Measurements from ENCODE around the gene NYAP2.

NYAP2 gene

DNA sequence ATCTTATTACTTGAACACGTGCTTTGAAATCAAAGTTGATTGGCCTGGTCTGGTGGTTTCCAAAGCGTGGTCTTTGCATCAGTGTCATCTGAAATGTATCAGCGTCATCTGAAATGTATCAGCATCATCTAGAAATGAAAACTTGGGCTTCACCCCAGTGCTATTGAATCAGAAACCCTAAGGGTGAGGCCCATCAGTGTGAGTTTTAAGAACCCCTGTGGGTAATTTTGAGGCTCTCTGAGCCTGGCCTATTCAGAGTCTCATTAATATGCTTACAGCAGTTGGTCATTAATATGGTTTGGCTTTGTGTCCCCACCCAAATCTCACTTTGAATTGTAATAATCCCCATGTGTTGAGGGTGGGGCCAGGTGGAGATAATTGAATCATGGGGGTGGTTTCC, 85.2 kb downstream of the NYAP2 start:
- no peak for DNase-seq (ENCODE audit: low read depth, low spot score)

DNA sequence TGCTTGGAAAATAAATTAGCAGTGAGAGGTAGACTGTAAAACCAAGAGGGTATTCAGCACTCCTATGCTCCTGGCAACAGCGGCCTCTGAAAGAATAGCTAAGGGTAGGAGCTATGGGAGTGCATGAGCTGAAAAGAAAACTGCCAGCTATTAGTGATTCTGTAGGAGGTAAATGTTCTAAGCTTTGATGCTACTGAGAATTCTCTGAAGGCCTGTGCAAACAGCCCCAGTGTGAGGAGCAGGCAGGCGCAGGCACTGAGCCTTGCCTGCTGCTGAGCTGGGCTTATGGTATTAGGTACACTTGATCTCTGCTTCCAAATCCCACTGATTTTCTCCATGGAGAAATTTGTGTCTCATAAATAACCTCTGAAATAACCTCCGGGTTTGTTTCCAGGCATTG, 86.7 kb downstream of the NYAP2 start:
- no peak for DNase-seq (ENCODE audit: low read depth, low spot score)

DNA sequence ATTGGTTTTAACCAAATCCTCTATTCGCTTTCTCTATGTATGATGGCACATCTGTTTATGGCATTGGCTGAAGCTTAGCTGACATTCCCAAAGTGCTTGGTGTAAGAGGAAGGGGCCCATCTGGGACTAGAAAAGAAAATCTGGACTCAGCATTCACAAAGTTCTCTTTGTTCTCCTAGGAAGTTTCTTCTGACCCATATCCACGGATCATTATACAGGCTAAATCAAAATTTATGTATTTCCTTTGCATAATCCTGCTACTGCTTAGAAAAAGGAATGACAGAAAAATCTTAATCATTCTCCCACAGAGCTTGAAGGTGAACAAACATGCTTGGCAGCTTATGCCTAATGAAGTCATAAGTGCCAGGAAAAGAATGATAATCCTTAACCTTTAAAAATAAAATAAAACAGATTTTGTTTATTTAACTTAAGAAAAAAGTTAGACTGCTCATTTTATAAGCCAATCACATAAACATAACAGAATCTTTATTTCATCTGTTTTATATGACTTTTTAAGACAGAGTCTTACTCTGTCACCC, 88.4 kb downstream of the NYAP2 start:
- DNase-seq (ENCODE audit: low read depth, low spot score): no peak

DNA sequence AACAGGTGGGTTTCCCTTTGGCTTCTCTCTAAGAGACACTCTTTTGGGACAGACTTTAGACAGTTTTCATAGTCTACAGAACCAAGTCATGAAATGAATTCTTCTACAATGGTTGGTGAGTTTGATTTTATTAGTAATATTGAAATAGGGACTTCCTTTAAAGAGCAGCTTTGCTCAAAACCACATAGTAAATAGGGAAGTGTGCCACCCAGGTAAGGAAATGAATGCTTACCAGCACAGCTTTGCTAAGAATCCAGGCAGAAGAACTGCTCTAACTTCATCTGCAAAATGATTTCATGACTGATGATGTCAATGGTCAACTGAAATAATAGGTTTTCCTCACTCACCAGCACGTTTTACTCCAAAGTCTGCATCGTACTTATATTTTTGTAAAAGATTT, 89.2 kb downstream of the NYAP2 start:
- DNase-seq (ENCODE audit: low read depth, low spot score): no peak

DNA sequence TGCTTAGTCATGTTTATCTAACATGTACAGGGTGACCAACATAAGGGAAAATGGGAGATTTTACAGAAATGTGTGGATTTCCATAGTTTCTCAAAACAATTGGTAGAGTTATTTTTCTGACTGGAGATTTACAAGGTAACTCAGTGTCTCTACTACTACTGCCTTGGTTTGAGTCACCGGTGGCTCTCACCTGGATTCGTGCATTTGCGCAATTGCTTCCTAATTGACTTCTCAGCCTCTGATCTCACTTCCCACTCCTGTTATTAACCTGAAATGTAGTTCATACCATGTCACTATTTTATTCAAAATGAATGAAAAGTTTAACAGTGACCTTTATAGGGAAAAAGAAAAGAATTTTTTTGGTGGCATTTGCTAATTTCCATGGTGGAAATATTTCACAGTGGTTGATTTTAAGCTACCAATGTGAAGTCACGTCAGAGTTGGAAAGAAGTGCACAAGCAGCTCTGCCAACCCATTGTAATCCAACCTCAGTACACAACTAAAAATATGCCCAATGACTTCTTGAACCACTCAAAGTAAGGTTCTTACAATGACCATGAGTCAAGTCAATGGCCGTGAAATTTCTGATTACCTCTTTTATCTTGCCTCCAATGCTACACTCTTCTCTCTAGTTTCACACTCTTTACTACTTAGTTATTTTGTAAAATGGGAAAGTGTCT, 94.0 kb downstream of the NYAP2 start:
- DNase-seq (ENCODE audit: low read depth, low spot score): no peak

DNA sequence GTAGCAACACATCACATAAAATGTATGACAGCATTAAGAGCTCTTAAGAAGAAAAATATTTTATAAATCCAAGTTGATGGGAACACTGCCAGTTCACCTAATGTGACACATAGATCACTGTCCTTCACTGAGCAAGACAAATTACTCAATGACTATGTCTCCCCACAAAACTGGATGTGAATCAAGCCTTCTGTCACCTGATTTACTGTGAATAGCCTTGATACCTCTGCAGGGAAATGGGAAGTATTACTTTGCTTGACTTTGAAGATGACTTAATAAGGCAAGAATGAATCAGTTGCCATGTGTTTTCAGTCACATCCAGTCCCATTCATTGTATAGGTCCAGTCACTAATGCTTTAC, 94.6 kb downstream of the NYAP2 start:
- no peak for DNase-seq (ENCODE audit: low read depth, low spot score)

DNA sequence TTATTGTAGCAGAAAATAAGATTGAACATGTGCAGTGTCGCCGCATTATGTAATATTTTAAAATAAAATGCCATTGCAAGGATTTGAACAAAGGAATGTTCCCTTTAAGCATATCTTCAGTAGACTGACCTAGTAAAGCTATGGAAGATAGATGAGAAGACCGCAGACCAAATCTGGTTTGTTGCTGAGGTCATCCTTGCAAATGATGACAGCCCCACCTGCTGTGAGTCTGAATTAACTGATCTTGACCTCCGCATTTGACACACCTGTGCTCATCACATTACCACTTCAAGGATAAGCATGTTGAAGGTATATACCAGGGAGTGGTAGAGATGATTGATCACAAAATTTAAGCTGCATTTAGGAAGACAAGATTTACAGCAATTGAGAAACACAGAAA, 96.2 kb downstream of the NYAP2 start:
- DNase-seq (ENCODE audit: low read depth, low spot score): no peak

DNA sequence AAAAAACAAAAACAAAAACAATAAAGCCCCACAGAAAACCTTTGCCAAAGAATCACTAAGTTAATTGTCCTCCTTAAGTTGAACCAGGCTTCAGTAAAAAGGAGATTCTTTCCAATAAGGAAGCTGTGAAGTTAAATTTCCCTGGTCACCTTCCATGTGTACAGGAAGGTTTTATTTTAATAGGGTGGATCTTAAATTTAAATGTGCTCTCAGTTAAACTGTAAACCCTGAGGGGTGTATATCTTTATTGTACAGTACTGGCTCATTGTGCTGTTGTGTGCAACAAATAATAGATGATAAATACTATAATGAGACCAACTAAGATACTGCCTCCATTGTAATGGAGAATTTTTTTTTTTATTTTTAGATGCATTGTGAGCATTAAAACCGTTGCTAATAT, 97.1 kb downstream of the NYAP2 start:
- DNase-seq (ENCODE audit: low read depth, low spot score): no peak

DNA sequence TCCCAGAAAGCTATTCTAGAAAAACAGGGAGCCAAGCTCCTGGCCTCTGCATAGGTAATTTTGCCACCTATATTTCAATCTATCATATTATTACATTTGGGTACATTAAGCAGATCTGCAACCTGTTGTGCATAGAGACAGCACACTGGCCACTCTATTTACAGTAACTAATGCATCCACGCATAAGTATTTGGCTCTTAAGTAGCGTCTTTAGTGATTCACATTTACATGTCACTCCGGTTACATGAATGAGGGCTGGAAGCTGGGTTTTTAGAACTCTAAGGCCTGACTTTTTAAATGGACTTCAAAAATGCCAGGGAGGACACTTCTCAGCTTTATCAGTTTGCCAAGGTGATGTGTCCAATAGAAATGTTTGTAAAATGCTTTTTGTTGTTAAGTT, 97.7 kb downstream of the NYAP2 start:
- DNase-seq (ENCODE audit: low read depth, low spot score): no peak

DNA sequence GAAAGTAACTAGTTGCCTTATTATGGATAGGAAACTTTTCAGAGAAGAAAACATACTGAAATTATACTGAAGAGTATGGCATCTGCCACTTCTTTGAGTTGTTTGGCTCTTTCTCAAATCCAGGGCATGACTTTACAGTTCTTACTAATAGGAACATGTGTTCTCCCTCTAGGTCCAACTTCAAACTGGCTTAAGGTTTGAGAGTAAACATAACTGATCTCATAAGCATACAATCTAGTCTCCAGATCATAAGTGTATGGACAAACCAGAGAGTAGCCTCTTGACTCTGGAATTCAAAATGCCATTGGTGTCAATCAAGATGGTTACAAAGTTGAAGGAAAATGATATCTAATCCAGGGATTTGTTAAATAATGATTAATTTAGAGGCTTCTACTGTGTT, 101.5 kb downstream of the NYAP2 start:
- no peak for DNase-seq (ENCODE audit: low read depth, low spot score)

DNA sequence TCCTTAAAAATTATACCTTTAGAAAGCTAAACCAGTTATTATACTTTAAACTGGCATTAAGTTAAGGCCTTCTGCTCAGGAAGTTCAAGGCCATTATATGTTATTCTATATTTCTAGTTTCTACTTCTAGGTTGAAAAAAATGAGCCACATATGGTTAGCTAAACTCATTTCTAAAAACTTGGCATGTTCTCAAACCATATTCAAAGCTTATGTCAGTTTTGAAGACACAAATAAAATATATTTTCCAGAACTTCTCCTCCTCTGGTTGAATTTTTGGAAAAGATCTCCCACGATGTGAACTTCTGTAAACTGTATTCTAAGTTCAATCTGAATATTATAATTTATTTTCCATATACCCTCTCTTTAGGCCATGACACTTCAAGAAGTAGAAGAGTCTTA, 103.5 kb downstream of the NYAP2 start:
- no peak for DNase-seq (ENCODE audit: low read depth, low spot score)

DNA sequence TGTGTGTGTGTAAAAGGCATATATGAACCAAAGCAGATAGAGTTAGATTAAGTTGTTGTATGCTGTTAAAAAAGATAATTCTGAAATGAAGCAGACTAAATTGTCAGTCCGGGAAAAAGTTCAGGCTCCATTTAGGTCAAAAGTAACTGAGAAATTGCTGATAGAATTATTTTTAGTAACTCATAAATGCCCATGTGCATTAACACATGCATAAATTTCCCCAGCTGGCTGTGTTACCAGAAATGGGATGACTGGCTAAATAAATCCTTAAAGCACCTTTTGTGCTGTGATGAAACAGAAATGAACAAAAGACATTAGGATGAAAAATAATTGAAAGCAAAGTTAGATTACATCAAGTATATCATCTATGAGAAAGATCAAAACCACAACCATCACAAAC, 111.3 kb downstream of the NYAP2 start:
- no peak for DNase-seq (ENCODE audit: low read depth, low spot score)

DNA sequence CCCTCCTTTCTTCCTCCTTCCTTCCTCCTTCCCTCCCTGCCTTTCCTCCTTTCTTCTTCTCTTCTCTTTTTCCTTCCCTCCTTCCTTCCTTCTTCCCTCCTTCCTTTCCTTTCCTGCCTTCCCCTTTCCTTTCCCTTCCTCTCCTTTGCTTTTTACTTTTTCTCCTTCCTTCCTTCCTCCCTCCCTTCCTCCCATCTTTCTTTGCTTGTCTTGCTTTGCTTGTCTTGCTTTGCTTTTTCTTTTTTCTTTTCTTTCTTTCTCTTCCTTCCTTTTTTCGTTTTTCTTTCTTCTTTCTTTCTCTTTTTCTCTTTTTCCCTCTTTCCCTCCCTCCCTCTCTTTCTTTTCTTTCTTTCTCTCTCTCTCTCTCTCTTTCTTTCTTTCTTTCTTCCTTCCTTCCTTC, 113.0 kb downstream of the NYAP2 start:
- no peak for DNase-seq (ENCODE audit: low read depth, low spot score)

DNA sequence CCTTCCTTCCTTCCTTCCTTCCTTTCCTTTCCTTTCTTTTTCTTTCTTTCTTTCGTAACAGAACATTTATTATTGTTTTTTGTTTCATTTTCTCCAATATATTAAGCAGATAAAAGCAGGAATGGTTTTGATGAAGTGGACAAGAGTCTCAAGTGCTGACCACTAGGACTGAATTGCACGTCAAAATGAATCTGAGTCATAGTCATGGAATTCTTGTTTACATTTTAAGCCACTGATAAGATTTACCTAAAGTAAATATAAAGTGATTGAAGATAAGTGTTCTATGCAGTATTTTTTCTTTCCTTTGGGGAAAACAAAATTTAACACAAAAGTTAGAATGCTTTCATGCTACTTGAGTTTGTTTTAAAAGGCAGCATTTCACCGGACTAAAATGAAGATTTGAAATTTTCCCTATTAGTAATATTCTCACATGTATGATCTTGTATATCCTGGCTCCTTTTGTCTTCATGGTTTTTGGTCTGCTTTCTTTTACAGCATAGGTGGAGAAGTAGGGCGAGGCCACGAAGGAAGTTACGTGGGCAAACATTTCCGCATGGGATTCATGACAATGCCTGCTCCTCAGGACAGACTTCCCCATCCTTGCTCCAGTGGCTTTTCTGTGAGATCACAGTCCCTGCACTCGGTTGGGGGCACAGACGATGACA, 113.5 kb downstream of the NYAP2 start:
- no peak for DNase-seq (ENCODE audit: low read depth, low spot score)

DNA sequence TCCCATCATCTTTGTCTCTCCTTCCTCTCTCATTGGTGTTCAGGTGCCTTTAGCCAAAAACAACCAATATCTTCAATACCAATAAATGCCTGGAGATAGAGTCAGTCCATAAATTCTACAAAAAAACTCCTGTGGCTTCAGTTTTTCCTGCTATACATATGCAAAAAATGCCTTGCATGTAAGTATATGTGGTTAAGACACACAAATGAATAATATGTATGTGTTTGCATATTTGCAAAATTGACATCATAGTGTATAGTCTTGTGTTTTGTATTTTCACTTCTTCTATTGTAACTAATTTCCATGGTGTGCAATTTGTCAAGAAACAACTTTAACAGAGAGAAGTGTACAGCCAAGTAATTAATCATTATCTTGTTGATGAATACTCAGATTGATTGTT, 115.5 kb downstream of the NYAP2 start:
- no peak for DNase-seq (ENCODE audit: low read depth, low spot score)

DNA sequence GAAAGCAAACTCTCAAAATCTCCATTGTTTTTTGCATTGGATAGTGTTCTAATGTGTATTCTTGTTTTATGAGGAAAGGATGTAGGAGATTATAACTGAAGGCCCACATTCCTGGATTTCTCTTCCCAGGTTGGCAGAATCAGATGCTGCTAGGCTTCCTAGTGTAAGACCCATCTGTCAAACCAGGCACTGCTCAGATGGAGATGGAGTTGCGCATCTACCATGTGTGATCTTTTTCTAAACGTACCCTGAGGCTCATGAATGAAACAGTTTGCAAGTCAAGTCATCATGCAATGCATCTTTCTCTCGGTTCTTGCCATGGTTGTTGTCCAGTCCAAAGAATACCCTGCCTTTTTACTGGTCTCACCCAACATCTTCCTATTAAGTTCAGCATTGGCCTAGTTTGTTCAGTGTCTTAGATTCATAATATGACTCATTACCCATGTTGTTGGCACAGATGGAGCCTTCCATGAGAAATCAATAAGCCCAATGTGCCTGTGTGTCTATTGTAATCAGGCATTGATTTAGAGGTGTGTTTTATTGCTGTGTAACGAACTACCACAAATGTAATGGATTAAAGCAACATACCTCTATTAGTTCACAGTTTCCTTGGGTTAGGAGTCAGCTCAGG, 127.4 kb downstream of the NYAP2 start:
- no peak for DNase-seq (ENCODE audit: low read depth, low spot score)

DNA sequence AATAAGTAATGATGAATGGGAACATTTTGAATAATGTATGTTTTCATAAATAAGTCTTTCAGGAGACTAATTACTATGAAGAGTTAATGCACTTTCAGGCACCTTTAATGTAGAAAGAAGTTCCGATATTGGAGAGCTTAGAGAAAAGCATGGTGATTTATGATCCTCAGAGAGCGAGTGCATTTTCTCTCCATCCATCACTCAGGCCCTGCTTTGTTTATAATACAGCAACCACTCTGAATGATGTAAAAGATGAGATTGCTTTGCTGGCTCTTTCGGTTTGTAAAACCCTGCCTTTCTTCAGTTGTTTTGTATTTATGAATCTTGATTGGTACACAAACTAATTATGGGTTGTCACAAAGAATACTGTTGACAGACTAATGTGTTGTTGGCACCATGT, 132.0 kb downstream of the NYAP2 start:
- DNase-seq (ENCODE audit: low read depth, low spot score): no peak

DNA sequence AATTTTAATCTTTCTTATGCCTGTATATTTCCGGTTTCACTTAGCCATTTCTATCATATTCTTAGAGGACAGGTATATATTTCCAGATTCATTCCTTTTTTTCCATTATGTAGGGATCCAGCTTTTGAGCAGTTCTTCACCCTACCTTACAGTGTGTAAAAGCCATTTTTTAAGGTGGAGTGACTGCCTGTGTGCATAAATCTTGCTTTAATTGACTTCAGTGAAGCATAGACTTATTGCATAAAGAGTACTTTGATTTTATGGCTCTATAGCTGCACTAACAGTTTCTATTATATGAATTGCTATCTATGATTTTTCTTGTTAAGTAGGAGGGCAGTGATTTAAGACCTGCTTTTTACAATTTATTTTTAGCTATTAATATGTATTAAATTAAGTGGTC, 132.6 kb downstream of the NYAP2 start:
- no peak for DNase-seq (ENCODE audit: low read depth, low spot score)

DNA sequence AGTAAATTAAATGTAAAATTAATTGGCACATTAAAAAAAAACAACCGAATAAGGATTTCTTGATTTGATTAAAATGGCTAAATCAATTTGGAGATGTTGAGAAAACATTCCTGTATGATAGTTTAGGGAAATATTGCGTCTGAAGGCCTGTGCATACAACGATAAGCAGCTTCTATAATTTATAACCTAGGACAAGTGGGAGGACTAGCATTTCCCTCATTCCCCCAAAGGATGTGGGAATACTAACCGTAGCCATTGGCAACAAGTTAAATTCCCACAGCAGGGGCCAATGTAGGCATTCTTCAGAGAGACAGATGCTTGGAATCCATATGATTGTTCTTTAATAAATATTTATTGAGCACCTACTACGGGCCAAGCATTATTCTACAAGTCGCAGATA, 134.5 kb downstream of the NYAP2 start:
- no peak for DNase-seq (ENCODE audit: low read depth, low spot score)

DNA sequence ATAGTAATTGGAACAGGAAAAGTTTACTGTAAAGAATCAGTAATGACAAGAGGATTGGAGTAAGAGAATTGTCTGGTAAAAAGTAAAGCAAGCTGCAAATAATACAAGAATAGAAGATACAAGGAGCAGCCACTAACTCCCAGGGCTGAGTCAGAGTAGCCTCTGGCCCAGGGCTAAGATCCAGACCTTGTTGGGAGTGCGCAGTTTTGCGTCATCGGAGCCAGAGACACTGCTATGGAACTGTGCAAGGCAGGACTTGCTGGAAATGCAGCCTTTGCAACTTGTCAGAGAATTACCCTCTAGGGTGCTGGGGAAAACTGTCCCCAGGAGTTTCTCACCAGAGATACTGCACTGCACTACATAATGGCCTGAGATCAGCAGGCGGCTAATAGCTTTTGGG, 135.2 kb downstream of the NYAP2 start:
- no peak for DNase-seq (ENCODE audit: low read depth, low spot score)

DNA sequence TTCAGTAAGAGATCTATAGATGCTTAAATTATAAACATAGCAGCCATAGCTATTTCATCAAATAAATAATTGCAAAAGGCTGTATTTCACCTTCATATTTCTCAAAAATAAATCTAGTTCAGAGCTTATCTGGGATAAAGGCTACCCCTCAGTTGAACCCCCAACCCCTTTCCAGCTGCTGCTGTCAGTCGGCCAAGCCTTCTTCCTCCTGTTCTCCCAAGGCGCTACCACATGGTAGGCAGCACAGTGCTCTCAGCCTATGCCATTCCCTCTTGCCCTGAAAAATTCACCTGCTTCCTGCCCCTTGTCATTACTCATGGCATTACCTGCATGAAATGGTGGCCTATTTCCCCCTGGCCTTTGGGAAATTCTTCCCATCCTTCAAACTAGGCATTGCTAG, 136.5 kb downstream of the NYAP2 start:
- DNase-seq (ENCODE audit: low read depth, low spot score): no peak

DNA sequence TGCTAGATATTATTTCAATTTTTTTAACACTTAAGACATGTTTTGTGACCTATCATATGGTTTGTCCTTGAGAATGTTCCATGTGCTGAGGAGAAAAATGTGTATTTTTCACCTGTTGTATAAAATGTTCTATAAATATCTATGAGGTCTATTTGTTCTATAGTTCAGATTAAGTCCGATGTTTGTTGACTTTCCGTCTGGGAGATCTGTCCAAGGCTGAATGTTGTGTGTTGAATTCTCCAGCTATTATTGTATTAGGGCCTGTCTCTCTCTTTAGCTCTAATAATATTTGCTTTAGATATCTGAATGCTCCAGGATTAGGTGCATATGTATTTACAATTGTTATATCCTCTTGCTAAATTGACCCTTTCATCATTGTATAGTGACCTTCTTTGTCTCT, 144.1 kb downstream of the NYAP2 start:
- no peak for DNase-seq (ENCODE audit: low read depth, low spot score)

DNA sequence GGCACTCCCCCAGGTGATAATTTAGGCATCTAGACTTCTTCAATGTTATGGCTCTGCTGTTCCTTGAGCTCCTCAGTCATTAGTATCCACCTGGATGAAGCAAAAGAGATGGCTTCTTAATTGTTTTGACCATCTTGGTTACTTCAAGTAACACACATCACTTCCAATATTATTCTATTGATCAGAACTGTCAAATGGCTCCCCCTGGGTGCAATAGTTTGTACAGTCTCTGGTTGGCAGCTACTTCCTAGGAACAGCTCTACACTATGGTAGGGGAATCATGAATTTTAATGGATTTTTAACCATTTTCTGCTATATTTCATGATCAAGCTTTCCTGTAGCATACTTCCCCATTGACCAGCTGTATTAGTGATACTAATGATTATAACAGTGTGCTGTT, 157.0 kb downstream of the NYAP2 start:
- no peak for DNase-seq (ENCODE audit: low read depth, low spot score)
